HG02798 (cell line): ENCODE data around the gene CUTC.

Source experiments
- ATAC-seq: cut with Tn5 transposase; IDR thresholded peaks from one replicate; pipeline ENCODE4 v1.9.1; 2021; ENCODE audit warnings: mild to moderate bottlenecking; ENCODE audit not compliant: unreplicated experiment, poor library complexity

CUTC gene

DNA sequence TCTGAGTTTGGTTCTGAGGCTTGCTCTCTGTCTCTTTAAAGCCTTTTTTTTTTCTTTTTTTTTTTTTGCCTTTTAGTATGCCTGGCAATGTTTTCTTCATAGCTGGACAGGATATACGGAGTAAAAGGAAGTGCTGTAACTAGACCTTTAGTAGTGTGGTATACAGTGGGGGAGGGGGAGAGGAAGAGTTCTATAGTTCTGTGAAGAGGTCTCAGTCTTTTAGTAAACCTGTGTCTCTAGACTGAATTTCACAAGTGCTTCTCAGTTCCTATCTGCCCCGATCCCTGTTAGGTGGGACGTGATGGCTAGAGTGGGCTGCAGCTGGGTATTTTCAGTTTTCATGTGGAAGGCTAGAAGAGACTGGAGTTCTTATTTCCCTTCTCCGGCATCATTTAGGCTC lies 47.3 kb downstream of the CUTC start:
- ATAC-seq: no peak

GRCh38 chr10:99781734-99782429 lies 49.8 kb downstream of the CUTC start:
- no peak for ATAC-seq

DNA sequence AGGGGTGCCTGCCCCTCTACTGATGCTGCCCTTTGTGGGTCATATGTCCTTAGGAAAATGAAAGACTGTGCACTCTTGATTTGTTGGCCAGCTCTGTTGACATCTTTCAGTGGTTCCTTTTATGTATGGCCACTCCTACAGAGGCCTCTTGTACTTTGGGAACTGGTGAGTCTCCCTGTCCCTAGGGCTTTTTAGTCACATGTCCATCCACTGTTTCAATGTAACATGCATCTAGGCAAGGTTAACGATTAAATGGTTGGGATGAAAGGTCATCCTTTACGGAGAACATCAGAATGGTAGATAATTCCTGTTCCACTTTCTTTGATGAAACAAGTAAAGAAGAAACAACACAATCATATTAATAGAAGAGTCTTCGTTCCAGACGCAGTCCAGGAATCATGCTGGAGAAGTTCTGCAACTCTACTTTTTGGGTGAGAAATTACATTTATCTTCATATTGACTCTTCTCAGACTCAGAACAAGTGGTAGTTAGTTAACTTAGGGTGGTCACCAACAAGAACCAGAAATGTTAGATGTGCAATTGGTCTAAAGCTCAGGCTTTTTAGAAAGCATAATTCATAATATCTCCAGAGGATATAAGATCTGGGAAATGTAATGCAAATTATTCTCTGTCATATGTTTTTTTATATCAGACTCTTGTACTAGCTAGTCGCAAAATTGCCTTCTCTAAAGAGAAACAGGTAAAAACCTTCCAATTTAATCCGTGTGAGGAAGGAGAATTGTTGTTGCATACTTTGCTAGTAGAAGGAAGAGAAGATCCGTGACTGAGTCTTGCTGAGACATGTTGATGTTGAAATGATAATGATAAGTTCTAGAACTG lies 50.6 kb downstream of the CUTC start, which contains the start of gene ABCC2:
Gene ABCC2 (plus strand): TSS at position 194 of the 840 bp plus-strand sequence. CDS start 205 bp downstream, at position 399.
- no peak for ATAC-seq

DNA sequence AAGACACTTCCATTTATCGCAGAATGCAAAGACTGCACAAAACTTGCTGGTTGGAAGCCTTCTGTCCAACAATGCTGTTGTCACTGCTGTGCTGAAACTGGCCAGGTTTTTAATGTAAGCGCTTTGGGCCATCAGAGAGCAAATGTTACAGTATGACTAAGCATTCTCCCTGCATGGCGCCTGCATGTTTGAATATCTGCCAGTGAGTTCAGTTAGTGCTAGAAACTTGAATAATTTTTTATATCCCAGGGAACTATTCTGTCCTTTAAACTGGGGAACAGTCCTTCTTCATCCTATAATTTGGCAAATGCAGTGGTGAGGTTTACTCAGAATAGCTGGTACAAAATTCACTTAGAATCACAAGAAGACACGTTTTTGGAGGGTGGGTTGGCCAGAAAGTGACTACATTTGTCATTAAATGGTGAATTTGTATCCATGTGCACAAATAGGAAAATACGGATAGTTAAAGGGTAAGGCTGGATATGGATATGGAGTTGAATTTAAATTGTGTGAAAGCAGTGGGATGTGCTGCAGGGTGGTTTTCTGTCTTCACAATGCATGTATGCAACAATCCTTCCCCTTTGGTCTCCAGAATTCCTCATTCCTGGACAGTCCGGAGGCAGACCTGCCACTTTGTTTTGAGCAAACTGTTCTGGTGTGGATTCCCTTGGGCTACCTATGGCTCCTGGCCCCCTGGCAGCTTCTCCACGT lies 52.1 kb downstream of the CUTC start:
- ATAC-seq: no peak

DNA sequence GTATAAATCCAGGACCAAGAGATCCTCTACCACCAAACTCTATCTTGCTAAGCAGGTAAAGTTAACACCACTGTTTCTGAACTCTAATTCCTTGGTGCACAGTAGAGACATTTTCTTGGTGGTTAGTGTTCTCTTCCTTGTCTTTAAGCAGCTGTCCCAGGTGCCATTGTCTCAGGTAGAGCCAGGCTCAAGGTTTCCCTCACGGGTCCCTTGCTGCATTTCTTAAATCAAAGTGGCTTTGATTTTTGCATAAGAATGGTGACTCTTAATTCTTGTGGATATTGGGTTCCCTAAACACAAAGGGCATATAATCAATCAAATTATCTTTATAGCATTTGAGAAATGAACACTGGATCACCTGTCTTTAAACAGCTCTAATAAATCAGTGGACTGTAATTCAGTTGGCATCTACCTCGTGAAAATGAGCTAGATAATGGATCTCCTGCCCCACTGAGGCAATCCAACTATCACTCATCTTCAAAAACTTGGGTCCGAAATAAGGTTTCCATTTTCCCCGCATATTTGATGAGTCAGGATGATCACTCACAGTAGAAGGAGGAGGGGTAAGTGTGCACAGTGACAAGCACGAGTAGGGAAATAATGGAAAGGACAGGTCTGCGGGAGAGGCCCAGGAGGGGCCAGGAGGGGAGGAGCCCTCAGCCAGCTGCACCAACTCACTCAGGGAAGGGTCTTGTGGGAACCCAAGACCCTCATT lies 52.9 kb downstream of the CUTC start:
- ATAC-seq: no peak

DNA sequence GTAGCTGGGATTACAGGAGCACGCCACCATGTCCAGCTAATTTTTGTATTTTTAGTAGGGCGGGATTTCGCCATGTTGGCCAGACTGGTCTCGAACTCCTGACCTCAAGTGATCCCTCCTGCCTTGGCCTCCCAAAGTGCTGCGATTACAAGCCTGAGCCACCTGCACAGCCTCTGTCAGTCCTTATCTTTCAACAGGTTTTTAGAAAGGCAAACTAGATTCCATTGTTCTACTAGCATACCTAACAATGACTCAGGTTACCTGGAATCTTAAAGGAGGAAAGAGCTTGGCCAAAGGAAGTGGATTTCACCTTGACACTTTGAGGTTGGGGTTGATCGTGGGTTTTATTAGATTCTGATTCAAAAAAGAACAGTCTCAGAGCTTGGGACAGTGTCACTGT lies 53.6 kb downstream of the CUTC start:
- no peak for ATAC-seq

GRCh38 chr10:99787311-99787710 lies 55.3 kb downstream of the CUTC start:
- ATAC-seq: no peak

DNA sequence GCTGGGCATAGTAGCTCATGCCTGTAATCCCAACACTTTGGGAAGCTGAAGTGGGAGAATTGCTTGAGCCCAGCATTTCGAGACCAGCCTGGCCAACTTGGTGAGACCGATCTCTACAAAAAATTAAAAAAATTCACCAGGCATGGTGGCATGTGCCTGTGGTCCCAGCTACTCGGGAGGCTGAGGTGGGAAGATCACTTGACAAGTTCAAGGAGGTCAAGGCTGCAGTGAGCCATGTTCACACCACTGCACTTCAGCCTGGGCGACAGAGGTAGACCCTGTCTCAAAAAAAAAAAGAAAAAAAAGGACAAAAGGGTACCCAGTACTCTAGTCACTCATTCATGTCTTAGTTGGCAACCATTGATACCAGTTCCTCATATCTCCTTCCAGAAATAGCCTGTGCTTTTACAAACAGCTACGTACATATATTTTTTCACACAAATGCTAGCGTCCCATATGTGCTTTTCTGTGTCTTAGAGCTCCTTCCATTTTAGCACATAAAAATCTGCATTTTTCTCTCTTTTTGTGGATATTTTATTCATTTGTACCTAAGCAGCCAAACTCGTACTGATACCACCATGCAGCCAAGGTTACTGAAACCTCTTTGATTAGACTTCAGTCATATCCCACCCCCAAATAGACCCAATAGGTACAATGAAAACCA lies 55.9 kb downstream of the CUTC start:
- ATAC-seq: no peak

GRCh38 chr10:99788598-99789256 lies 56.7 kb downstream of the CUTC start:
- ATAC-seq: no peak

- ATAC-seq: no peak
Measured at GRCh38 chr10:99791831-99792230, 59.8 kb downstream of the CUTC start.

- ATAC-seq: no peak
Measured at GRCh38 chr10:99793819-99794218, 61.8 kb downstream of the CUTC start.

DNA sequence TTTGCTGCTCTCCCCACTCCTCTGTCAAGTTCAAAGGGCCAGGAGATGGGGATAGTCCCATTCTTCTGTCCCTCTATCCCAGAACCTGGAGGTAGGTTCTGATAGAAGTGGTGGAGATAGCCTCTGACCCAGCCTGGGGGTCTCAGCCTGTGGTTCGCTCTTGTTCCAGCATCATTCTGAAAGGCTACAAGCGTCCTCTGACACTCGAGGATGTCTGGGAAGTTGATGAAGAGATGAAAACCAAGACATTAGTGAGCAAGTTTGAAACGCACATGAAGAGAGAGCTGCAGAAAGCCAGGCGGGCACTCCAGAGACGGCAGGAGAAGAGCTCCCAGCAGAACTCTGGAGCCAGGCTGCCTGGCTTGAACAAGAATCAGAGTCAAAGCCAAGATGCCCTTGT lies 64.9 kb downstream of the CUTC start:
- ATAC-seq: no peak

DNA sequence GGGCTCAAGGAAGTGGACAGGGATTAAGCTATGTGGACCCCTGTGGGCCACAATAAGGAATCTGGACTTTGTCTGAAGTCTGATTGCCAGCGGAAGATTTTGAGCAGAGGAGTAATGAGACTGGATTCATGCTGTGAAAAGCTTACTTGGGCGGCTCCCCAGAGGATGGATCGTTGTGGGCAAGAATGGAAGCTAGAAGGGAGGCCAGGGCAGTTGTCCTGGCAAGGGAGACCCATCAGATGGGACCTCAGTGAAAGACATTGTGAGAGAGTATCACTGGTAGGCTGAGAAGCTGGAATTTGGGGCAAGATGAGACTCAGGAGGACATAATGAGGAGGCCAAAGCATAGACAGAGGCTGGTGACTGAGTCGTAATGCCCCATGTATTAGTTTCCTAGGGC lies 66.0 kb downstream of the CUTC start:
- no peak for ATAC-seq

DNA sequence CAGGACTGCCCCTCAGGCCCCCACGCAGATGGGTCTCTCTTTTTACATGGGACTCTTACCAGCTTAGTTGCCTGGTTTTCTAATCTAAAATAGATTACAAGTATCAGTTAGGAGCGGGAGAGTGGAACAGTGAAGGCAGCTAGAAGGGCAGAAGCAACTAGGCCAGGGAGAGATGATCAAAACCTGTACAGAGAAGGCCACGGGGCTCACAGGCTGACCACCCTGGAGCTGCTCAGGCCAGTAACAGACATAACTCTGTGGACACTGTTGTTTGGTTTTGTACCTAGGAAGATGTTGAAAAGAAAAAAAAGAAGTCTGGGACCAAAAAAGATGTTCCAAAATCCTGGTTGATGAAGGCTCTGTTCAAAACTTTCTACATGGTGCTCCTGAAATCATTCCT lies 66.9 kb downstream of the CUTC start:
- ATAC-seq: no peak

DNA sequence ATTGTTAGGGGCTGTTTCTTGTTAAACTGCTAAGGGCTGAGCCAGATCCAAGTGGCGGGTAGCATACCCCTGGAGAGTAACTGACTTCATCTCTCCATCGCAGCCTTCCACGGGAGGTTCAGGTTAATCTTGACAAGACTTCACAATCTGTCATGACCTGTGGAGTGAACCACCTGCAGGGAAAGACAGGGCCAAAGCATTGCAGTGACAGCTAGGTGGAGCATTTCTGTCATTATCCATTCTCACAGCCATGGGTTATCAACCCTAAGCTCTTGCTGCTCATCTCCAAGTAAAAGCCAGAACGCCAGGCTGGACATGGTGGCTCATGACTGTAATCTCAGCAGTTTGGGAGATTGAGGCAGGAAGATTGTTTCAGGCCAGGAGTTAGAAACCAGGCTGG lies 67.6 kb downstream of the CUTC start:
- ATAC-seq: no peak

DNA sequence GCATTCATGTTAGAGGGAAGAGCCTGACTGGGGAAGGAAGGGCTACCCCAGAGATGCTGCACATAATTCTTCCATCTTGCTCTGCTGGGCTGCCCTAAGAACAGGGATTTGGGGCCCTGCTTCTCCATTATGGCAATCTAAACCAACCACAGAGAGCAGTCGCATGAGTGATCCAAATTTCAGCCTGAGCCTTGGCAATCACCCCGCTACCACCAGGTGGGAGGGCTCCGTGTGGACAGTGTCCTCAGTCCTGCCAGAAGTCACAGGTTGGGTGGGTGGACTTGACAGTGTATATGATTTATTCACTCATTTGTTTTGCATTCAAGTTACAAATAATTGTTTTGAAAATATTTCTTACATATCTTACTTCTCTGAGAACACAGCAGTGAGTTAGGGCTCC lies 72.4 kb downstream of the CUTC start:
- ATAC-seq: no peak

DNA sequence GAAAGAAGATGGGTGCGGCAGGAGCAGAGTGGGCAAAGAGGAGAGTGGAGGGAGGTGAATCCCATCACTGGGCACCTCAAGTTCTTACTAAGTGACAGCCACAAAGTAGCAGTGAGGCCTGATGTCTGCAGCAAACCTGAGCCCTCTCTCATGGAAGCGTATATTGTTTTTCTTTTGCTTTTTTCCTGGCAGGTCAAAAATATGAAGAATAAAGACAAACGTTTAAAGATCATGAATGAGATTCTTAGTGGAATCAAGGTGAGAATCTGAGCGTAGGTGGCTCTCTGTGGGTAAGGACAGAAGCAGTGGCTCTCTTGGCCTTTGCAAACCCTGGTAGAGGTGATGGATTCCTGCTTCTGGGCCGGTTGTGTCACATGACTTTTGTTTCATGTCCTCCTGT lies 73.2 kb downstream of the CUTC start:
- ATAC-seq: no peak
